Measurements from ENCODE around the gene ABHD8.
A peak's percentile ranks its signal among the peaks of the same experiment; 100 is the strongest.
"Not testable (repeated sequence)": the region's sequence is repeated elsewhere in the genome, so short reads cannot be mapped to it uniquely, and the experiment has no call there.

Gene ABHD8

GRCh38 chr19:17296976-17297375 is 6.2 kb downstream of the ABHD8 start:
- DNase-seq (ENCODE audit: low spot score) = no peak

GRCh38 chr19:17296273-17296672 is 7.0 kb downstream of the ABHD8 start:
- no peak for DNase-seq (ENCODE audit: low spot score)

- not testable (repeated sequence) for DNase-seq (ENCODE audit: low spot score)
These were observed 7.7 kb downstream of the ABHD8 start for GRCh38 chr19:17295551-17295950.

- DNase-seq (ENCODE audit: low spot score) = no peak
These were observed 9.0 kb downstream of the ABHD8 start for GRCh38 chr19:17294051-17294891.

GRCh38 chr19:17293605-17294004 is 9.6 kb downstream of the ABHD8 start:
- DNase-seq (ENCODE audit: low spot score) = no peak

- DNase-seq (ENCODE audit: low spot score) = no peak
These were observed 10.7 kb downstream of the ABHD8 start for GRCh38 chr19:17292301-17293074.

GRCh38 chr19:17289489-17289888 is 13.7 kb downstream of the ABHD8 start:
- no peak for DNase-seq (ENCODE audit: low spot score)

- no peak for DNase-seq (ENCODE audit: low spot score)
These were observed 16.5 kb downstream of the ABHD8 start for GRCh38 chr19:17286752-17287151.

- no peak for DNase-seq (ENCODE audit: low spot score)
These were observed 17.0 kb downstream of the ABHD8 start for GRCh38 chr19:17286263-17286662.

- no peak for DNase-seq (ENCODE audit: low spot score)
These were observed 17.6 kb downstream of the ABHD8 start for GRCh38 chr19:17285415-17286135.

GRCh38 chr19:17283504-17283996 is 19.7 kb downstream of the ABHD8 start:
- DNase-seq (ENCODE audit: low spot score) = no peak

GRCh38 chr19:17282488-17283125 is 20.6 kb downstream of the ABHD8 start:
- no peak for DNase-seq (ENCODE audit: low spot score)

- DNase-seq (ENCODE audit: low spot score) = no peak
These were observed 21.6 kb downstream of the ABHD8 start, which contains the start of gene ANKLE1 for GRCh38 chr19:17281391-17282304. Gene ANKLE1, plus strand, starts transcription at chr19:17281901. Its CDS starts 20 bp downstream, at chr19:17281921.

GRCh38 chr19:17279436-17279835 is 23.8 kb downstream of the ABHD8 start:
- DNase-seq (ENCODE audit: low spot score) = no peak

GRCh38 chr19:17275441-17276175 is 27.6 kb downstream of the ABHD8 start:
- no peak for DNase-seq (ENCODE audit: low spot score)

- not testable (repeated sequence) for DNase-seq (ENCODE audit: low spot score)
These were observed 28.3 kb downstream of the ABHD8 start for GRCh38 chr19:17274892-17275291.

- no peak for DNase-seq (ENCODE audit: low spot score)
These were observed 34.5 kb downstream of the ABHD8 start for GRCh38 chr19:17268754-17269153.

- peak; percentile 99 for DNase-seq (ENCODE audit: low spot score)
These were observed 36.0 kb downstream of the ABHD8 start, which contains the start of gene BABAM1 for GRCh38 chr19:17266975-17267788. Gene BABAM1, plus strand, starts transcription at chr19:17267443. Its CDS starts 1,364 bp downstream, at chr19:17268807.

- no peak for DNase-seq (ENCODE audit: low spot score)
These were observed 36.6 kb downstream of the ABHD8 start for GRCh38 chr19:17266589-17266974.
